ENCODE measurements around the gene PRICKLE2.

The PRICKLE2 gene

DNA sequence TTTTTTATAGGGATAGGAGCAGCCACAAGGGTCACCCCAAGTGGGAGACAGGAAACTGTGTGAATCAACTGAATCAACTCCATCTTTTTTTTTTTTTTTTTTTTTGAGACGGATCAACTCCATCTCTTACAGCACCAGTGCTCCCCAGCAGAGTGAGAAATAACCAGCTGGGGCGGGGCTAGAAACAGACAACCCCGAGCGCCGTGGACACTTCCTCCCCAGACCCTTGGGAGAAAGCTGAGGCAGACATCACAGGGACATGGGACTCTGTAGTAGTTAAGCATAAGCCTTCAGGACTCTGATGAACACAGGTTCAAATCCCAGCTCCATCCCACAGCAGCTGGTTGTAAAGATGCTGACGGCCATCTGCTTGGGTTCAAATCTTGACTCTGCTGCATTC lies 75.4 kb downstream of the PRICKLE2 start:
- H3K4ac ChIP-seq (ENCODE audit: low read depth, low read length) = no peak overlapping the region
- H3K79me1 ChIP-seq (ENCODE audit: low read length) = no peaks in the 10 kb centered on the region
- no peak overlapping the region for H3K27ac ChIP-seq (ENCODE audit: low read depth, low read length)
- H3K79me2 ChIP-seq (ENCODE audit: control insufficient read depth, insufficient read depth, low read length) = no peaks in the 10 kb centered on the region
- no CpG with 5 or more reads among the region's 6 CpGs for WGBS (ENCODE audit: extremely low coverage, insufficient coverage, low lambda C conversion rate)
- H3K9ac ChIP-seq (ENCODE audit: low read length) = no peak overlapping the region
- no peak overlapping the region for H2BK120ac ChIP-seq (ENCODE audit: low read depth, low read length)
- no peaks in the 10 kb centered on the region for H3K4me1 ChIP-seq (ENCODE audit: control insufficient read depth, low read depth, low read length)
- no peak overlapping the region for H3K4me3 ChIP-seq (ENCODE audit: low read length)
- H3K36me3 ChIP-seq (ENCODE audit: control insufficient read depth, insufficient read depth, low read length) = no peaks in the 10 kb centered on the region
- no peak overlapping the region for H3K56ac ChIP-seq (ENCODE audit: low read length)
- no peak overlapping the region for H2BK5ac ChIP-seq (ENCODE audit: low read length)
- no peak overlapping the region for H3K23ac ChIP-seq (ENCODE audit: low read length)
- H4K5ac ChIP-seq (ENCODE audit: low read length) = no peak overlapping the region
- DNase-seq = no peak
- no peaks in the 10 kb centered on the region for H3K27me3 ChIP-seq (ENCODE audit: insufficient read depth, low read length, poor library complexity)
- H4K8ac ChIP-seq (ENCODE audit: low read depth, low read length) = no peak overlapping the region
- no peak overlapping the region for H3K4me2 ChIP-seq (ENCODE audit: low read length)
- H2BK15ac ChIP-seq (replicated peaks; ENCODE audit: low read depth) = no peak overlapping the region
- H3K18ac ChIP-seq (ENCODE audit: low read length) = no peak overlapping the region
- H2AK5ac ChIP-seq (ENCODE audit: low read length) = no peak overlapping the region

DNA sequence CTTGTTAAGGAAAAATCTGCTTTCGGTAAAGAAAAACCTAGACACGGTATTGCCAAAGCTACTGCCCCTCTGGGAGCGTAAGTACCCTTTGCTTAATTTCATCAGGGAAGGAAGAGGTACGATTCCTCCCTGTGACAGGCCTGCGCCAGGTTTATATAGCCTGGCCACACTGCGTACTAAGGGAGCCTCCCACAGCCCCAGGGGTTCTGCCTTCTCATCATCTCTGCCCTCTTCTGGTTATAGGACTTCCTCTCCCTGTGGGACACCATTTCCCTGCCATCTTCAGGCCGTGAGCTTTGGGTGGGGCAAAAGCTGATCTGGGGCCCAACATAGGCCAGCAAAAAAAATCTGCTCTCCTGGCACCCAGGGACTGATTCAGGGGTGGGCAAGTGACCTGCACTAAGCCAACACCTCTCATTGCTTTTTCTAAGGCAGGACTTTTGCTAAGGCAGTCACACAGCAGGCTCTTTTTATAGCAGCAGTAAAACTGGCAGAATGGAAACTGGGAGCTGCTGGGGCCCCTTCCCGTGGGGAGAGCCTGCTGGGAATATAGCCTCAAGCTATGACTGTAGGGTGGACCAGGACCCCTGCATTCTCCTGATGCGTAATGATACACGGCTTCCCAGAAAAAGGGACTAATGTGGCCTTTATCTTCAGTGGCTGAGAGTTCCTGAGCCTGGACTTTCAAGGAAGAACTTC lies 76.2 kb downstream of the PRICKLE2 start:
- Histone ChIP-seq H2BK15ac (replicated peaks; ENCODE audit: low read depth) (no peak overlapping the region), H3K27me3 (ENCODE audit: insufficient read depth, low read length, poor library complexity) (no peaks in the 10 kb centered on the region), H2BK5ac (ENCODE audit: low read length) (no peak overlapping the region), H2AK5ac (ENCODE audit: low read length) (no peak overlapping the region), H3K4me1 (ENCODE audit: control insufficient read depth, low read depth, low read length) (no peaks in the 10 kb centered on the region), H3K4ac (ENCODE audit: low read depth, low read length) (no peak overlapping the region), H2BK120ac (ENCODE audit: low read depth, low read length) (no peak overlapping the region), H4K5ac (ENCODE audit: low read length) (no peak overlapping the region), H4K8ac (ENCODE audit: low read depth, low read length) (no peak overlapping the region), H3K56ac (ENCODE audit: low read length) (no peak overlapping the region), H3K79me2 (ENCODE audit: control insufficient read depth, insufficient read depth, low read length) (no peaks in the 10 kb centered on the region), H3K4me3 (ENCODE audit: low read length) (no peak overlapping the region), H3K9ac (ENCODE audit: low read length) (no peak overlapping the region), H3K18ac (ENCODE audit: low read length) (no peak overlapping the region), H3K4me2 (ENCODE audit: low read length) (no peak overlapping the region), H3K79me1 (ENCODE audit: low read length) (no peaks in the 10 kb centered on the region), H3K27ac (ENCODE audit: low read depth, low read length) (no peak overlapping the region), H3K23ac (ENCODE audit: low read length) (no peak overlapping the region), H3K36me3 (ENCODE audit: control insufficient read depth, insufficient read depth, low read length) (no peaks in the 10 kb centered on the region)
- WGBS (ENCODE audit: extremely low coverage, insufficient coverage, low lambda C conversion rate) = no CpG with 5 or more reads among the region's 10 CpGs
- DNase-seq = no peak

DNA sequence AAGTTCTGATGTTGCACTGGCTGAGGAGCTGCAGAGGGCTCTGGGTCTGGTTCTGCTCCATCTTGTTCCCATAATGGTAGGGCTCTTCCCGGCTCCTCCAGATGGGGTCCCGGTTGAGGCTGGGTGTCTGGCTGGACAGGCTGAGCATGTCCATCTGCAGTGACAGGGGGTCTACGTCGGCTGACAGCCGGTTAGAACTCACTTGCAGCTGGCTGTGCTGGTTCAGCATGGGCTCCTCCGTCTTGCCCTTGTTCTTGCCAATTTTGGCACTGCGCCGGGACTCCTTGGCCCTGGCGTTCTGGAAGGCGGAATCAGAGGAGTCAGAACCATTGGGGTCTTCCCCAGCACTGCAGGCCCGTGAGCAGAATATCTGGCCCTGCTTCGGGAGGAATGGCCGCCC lies 78.1 kb downstream of the PRICKLE2 start:
- Histone ChIP-seq H2BK120ac (ENCODE audit: low read depth, low read length) (no peak overlapping the region), H4K8ac (ENCODE audit: low read depth, low read length) (no peak overlapping the region), H3K36me3 (ENCODE audit: control insufficient read depth, insufficient read depth, low read length) (no peaks in the 10 kb centered on the region), H3K4me1 (ENCODE audit: control insufficient read depth, low read depth, low read length) (no peaks in the 10 kb centered on the region), H3K18ac (ENCODE audit: low read length) (no peak overlapping the region), H3K4ac (ENCODE audit: low read depth, low read length) (no peak overlapping the region), H3K27me3 (ENCODE audit: insufficient read depth, low read length, poor library complexity) (no peaks in the 10 kb centered on the region), H3K4me2 (ENCODE audit: low read length) (no peak overlapping the region), H3K4me3 (ENCODE audit: low read length) (no peak overlapping the region), H3K79me2 (ENCODE audit: control insufficient read depth, insufficient read depth, low read length) (no peaks in the 10 kb centered on the region), H2BK5ac (ENCODE audit: low read length) (no peak overlapping the region), H4K5ac (ENCODE audit: low read length) (no peak overlapping the region), H3K27ac (ENCODE audit: low read depth, low read length) (no peak overlapping the region), H3K23ac (ENCODE audit: low read length) (no peak overlapping the region), H3K9ac (ENCODE audit: low read length) (no peak overlapping the region), H3K79me1 (ENCODE audit: low read length) (no peaks in the 10 kb centered on the region), H3K56ac (ENCODE audit: low read length) (no peak overlapping the region), H2AK5ac (ENCODE audit: low read length) (no peak overlapping the region), H2BK15ac (replicated peaks; ENCODE audit: low read depth) (no peak overlapping the region)
- no CpG with 5 or more reads among the region's 13 CpGs for WGBS (ENCODE audit: extremely low coverage, insufficient coverage, low lambda C conversion rate)
- no peak for DNase-seq

DNA sequence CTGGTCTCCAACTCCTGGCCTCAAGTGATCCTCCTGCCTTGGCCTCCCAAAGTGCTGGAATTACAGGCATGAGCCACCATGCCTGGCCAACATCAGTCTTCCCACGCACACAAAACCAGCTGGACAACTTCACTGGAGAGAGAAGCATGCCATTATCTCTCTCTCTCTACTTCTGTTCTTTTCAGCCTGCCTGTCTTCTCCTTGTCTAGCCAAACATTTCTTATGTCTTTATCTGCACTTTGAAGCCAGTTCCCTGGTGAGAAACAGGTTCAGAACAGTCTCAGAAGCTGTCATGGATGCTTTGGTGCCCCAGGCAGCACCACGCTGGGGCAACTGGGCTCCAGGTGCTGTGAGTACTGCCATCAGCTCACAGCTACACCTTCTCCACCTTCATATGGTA lies 79.8 kb downstream of the PRICKLE2 start:
- WGBS (ENCODE audit: extremely low coverage, insufficient coverage, low lambda C conversion rate) = no CpG with 5 or more reads among the region's 2 CpGs
- DNase-seq = no peak

DNA sequence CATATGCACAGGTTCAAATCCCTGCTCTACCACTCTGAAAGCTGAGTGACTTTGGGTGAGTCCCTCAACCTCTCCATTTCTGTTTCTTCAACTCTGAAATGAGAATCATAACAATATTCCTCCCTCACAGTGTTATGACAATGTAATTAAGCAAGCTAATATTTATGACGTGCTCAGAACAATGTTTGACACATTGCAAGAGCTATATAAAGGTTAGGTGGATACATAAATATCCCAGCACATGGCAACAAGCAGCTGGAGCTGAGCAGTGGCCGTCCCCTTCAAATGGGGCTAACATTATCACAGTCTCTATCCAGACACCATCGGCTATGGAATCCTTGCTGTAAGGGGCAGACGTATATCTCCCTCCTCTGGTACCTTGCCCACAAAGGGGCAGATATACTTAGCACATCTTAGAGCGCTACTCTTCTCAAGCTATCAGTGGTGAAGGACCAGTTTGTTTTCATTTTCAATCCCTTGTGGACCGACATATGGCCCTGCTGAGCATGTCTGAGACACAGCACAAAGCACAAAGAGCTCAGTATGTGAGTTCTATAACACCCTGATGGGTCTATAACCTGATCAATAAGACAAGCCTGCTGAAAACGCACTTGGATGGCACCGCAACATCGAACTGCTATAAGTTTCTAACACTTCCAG lies 80.9 kb downstream of the PRICKLE2 start:
- Histone ChIP-seq H3K27me3 (ENCODE audit: insufficient read depth, low read length, poor library complexity) (no peaks in the 10 kb centered on the region), H2BK15ac (replicated peaks; ENCODE audit: low read depth) (no peak overlapping the region), H3K4me3 (ENCODE audit: low read length) (no peak overlapping the region), H2BK120ac (ENCODE audit: low read depth, low read length) (no peak overlapping the region), H2AK5ac (ENCODE audit: low read length) (no peak overlapping the region), H3K56ac (ENCODE audit: low read length) (no peak overlapping the region), H3K79me2 (ENCODE audit: control insufficient read depth, insufficient read depth, low read length) (no peaks in the 10 kb centered on the region), H3K18ac (ENCODE audit: low read length) (no peak overlapping the region), H3K36me3 (ENCODE audit: control insufficient read depth, insufficient read depth, low read length) (no peaks in the 10 kb centered on the region), H4K8ac (ENCODE audit: low read depth, low read length) (no peak overlapping the region), H3K79me1 (ENCODE audit: low read length) (no peaks in the 10 kb centered on the region), H3K4ac (ENCODE audit: low read depth, low read length) (no peak overlapping the region), H3K4me1 (ENCODE audit: control insufficient read depth, low read depth, low read length) (no peaks in the 10 kb centered on the region), H3K27ac (ENCODE audit: low read depth, low read length) (no peak overlapping the region), H2BK5ac (ENCODE audit: low read length) (no peak overlapping the region), H3K9ac (ENCODE audit: low read length) (no peak overlapping the region), H4K5ac (ENCODE audit: low read length) (no peak overlapping the region), H3K23ac (ENCODE audit: low read length) (no peak overlapping the region), H3K4me2 (ENCODE audit: low read length) (no peak overlapping the region)
- WGBS (ENCODE audit: extremely low coverage, insufficient coverage, low lambda C conversion rate) = no CpG with 5 or more reads among the region's 9 CpGs
- DNase-seq = peak; percentile 44

More for the DNA sequence above, 79.8 kb downstream of the PRICKLE2 start:
- H2BK5ac ChIP-seq (ENCODE audit: low read length) = no peak overlapping the region
- H3K4me2 ChIP-seq (ENCODE audit: low read length) = no peak overlapping the region
- H3K4me3 ChIP-seq (ENCODE audit: low read length) = no peak overlapping the region
- no peak overlapping the region for H4K5ac ChIP-seq (ENCODE audit: low read length)
- H3K27me3 ChIP-seq (ENCODE audit: insufficient read depth, low read length, poor library complexity) = no peaks in the 10 kb centered on the region
- no peaks in the 10 kb centered on the region for H3K36me3 ChIP-seq (ENCODE audit: control insufficient read depth, insufficient read depth, low read length)
- no peak overlapping the region for H3K9ac ChIP-seq (ENCODE audit: low read length)
- H2AK5ac ChIP-seq (ENCODE audit: low read length) = no peak overlapping the region
- no peak overlapping the region for H2BK120ac ChIP-seq (ENCODE audit: low read depth, low read length)
- H2BK15ac ChIP-seq (replicated peaks; ENCODE audit: low read depth) = no peak overlapping the region
- no peak overlapping the region for H3K27ac ChIP-seq (ENCODE audit: low read depth, low read length)
- no peaks in the 10 kb centered on the region for H3K4me1 ChIP-seq (ENCODE audit: control insufficient read depth, low read depth, low read length)
- H3K18ac ChIP-seq (ENCODE audit: low read length) = no peak overlapping the region
- no peak overlapping the region for H3K56ac ChIP-seq (ENCODE audit: low read length)
- H3K79me2 ChIP-seq (ENCODE audit: control insufficient read depth, insufficient read depth, low read length) = no peaks in the 10 kb centered on the region
- no peak overlapping the region for H4K8ac ChIP-seq (ENCODE audit: low read depth, low read length)
- no peak overlapping the region for H3K23ac ChIP-seq (ENCODE audit: low read length)
- H3K4ac ChIP-seq (ENCODE audit: low read depth, low read length) = no peak overlapping the region
- H3K79me1 ChIP-seq (ENCODE audit: low read length) = no peaks in the 10 kb centered on the region
